ENCODE data around the gene HIVEP2.

DNA sequence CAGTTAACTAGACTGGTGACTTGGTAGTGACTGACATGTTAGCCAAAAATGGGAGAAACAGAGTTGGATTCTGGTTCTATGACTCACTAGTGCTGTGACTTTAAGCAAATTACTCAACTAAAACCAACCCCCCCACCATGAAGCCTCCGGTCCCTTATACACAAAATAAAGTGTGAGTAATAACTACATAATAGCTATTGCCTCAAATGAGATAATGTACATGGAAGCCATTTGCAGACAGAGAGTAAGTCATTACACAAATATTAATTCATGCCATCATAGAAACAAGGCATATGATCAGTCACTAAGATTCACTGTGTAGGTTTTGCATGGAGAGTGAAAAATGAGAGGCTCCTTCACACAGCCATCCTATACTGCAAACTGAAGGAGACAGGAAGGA is 111.9 kb downstream of the HIVEP2 start:
- TF ChIP-seq POLR2A (IDR thresholded peaks at IDR 0.05) (no peak), CTCF (IDR thresholded peaks at IDR 0.05) (no peak)

Measured in esophagus squamous epithelium (tissue), 4 donors.